ENCODE data around the gene RAB15. TPM values are rescaled to one million over a fixed set of nuclear protein-coding genes. Genes with fewer than 3 reads are reported as not detected.
A peak's percentile ranks its signal among the peaks of the same experiment; 100 is the strongest.

RAB15 gene
- total RNA-seq, 2 experiments from 2014 or later, result 2.4 TPM

GRCh38 chr14:64986648-64987437 lies 14.7 kb upstream of the RAB15 start, which contains the start of gene FNTB:
Gene FNTB, plus strand, starts transcription at chr14:64986895. Its CDS starts 59 bp downstream, at chr14:64986954.
- peak within 1 kb of the TSS; percentile 93 for H3K4me3 Mint-ChIP-seq
- CTCF ChIA-PET, result interaction anchor here (0.6 to 3.6 kb wide), 11 partner anchors 8 to 461 kb away, joined by 3 to 17 read pairs (median 3); no protein-coding TSS in a partner anchor
- no peaks in the 10 kb centered on the region for H3K27me3 Mint-ChIP-seq (ENCODE audit: low read depth)
- no peaks in the 10 kb centered on the region for H3K9me3 Mint-ChIP-seq
- intact Hi-C loops (cut with micrococcal nuclease), result loop anchor here (1.0 to 10.0 kb wide), 12 partner anchors 33 to 1085 kb away; partner anchors contain the start of genes CHURC1, FUT8, HSPA2 and MAX
- H3K27ac Mint-ChIP-seq, result peak within 1 kb of the TSS; percentile 96
- peaks cover 7% of the 10 kb centered on the region for H3K36me3 Mint-ChIP-seq (ENCODE audit: low read depth)
- H3K4me1 Mint-ChIP-seq (ENCODE audit: low read depth), result peaks cover 28% of the 10 kb centered on the region
- DNase-seq, result peak; percentile 96

DNA sequence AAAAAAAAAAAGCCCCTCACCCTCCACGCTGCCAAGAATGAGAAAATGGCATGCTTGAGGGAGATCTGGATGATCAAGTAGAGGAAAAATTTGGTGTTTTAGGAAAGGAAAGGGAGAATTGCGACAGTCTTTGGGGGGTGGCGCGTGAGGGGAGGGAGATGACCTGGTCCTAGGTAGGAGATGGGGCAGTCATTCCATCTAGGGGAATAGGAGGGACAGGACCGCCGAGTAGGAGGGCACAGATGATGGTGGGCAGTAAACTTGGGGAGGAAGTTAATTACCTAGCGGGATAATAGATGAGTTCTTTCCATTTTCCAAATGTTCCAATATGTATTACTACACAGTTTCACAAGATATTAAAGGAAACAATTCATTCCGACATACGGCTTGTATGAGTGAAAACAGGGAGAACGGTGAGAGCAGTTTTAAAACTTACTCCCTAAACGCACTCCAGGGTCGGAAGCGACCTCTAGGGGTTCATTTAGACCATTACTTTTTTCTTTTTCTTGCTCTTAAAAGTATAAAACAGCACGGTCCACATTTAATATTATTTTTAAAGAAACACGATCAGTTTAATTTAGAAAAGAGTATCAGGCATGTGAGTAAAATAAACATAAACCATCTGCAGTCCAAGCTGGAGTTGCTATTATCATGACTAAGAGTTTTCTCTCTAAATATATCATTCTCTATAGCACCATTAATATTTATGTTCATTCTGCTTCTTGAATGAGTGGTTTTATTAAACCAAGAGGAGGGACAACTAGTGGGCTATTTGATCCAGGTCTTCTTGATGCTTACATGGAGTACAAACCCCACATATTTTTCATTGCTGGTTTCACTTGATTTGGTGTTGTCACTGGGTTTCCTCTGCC lies 11.5 kb upstream of the RAB15 start:
- DNase-seq, result peak; percentile 59
- Mint-ChIP-seq H3K27ac (no peak overlapping the region), H3K4me1 (ENCODE audit: low read depth) (peaks cover 11% of the 10 kb centered on the region), H3K36me3 (ENCODE audit: low read depth) (peaks cover 1% of the 10 kb centered on the region), H3K27me3 (ENCODE audit: low read depth) (no peaks in the 10 kb centered on the region), H3K9me3 (no peaks in the 10 kb centered on the region), H3K4me3 (peak overlapping the region; percentile 41)
- intact Hi-C loops (cut with micrococcal nuclease), result loop anchor here (1.0 to 10.0 kb wide), 7 partner anchors 91 to 439 kb away; partner anchors contain the start of genes HSPA2 and PPP1R36
- CTCF ChIA-PET, result interaction anchor here (0.7 to 3.6 kb wide), 6 partner anchors 10 to 438 kb away, joined by 3 to 17 read pairs (median 3); no protein-coding TSS in a partner anchor

- Mint-ChIP-seq H3K4me3 (no peak overlapping the region), H3K27ac (no peak overlapping the region), H3K9me3 (no peaks in the 10 kb centered on the region), H3K4me1 (ENCODE audit: low read depth) (peaks cover 5% of the 10 kb centered on the region), H3K36me3 (ENCODE audit: low read depth) (no peaks in the 10 kb centered on the region), H3K27me3 (ENCODE audit: low read depth) (no peaks in the 10 kb centered on the region)
- CTCF ChIA-PET, result interaction anchor here (0.7 kb wide), 1 partner anchor 147 kb away, joined by 4 read pairs; no protein-coding TSS in a partner anchor
- no peak for DNase-seq
- intact Hi-C loops (cut with micrococcal nuclease), result loop anchor here (5.0 to 10.0 kb wide), 3 partner anchors 87 to 435 kb away; partner anchors contain the start of genes HSPA2 and PPP1R36
Measured at GRCh38 chr14:64979336-64980074, 7.4 kb upstream of the RAB15 start.

GRCh38 chr14:64974563-64974962 lies 2.4 kb upstream of the RAB15 start:
- CTCF ChIA-PET, result interaction anchor here (1.5 kb wide), 1 partner anchor 9 kb away, joined by 3 read pairs; no protein-coding TSS in a partner anchor
- Mint-ChIP-seq H3K27ac (no peak overlapping the region), H3K27me3 (ENCODE audit: low read depth) (no peaks in the 10 kb centered on the region), H3K4me1 (ENCODE audit: low read depth) (peaks cover 10% of the 10 kb centered on the region), H3K9me3 (no peaks in the 10 kb centered on the region), H3K4me3 (no peak overlapping the region), H3K36me3 (ENCODE audit: low read depth) (no peaks in the 10 kb centered on the region)
- intact Hi-C loops (cut with micrococcal nuclease), result no loop called here
- DNase-seq, result no peak

- CTCF ChIA-PET, result interaction anchor here (0.6 to 1.5 kb wide), 3 partner anchors 10 to 153 kb away, joined by 3 to 5 read pairs (median 3); no protein-coding TSS in a partner anchor
- intact Hi-C loops (cut with micrococcal nuclease), result loop anchor here (2.0 kb wide), 1 partner anchor 45 kb away; no protein-coding TSS in a partner anchor
Measured at GRCh38 chr14:64973826-64974225, 1.7 kb upstream of the RAB15 start.

DNA sequence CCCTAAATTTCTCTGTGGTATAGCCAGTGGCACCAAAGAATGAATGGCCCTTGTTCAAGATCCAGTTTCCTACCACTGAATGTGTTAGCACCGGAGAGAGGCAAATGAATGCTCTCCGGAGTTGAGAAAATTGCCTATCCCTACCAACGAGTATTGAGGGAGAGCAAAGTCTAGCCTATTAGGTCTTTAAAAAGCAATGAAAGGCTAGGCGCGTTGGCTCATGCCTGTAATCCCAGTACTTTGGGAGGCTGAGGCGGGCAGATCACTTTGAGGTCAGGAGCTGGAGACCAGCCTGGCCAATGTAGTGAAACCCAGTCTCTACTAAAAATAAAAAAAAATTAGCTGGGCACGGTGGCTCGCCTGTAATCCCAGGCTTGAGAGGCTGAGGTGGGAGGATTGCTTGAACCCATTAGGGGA lies 898 bp upstream of the RAB15 start:
- Mint-ChIP-seq H3K4me3 (peak overlapping the region; percentile 75), H3K27me3 (ENCODE audit: low read depth) (no peaks in the 10 kb centered on the region), H3K27ac (no peak overlapping the region), H3K36me3 (ENCODE audit: low read depth) (no peaks in the 10 kb centered on the region), H3K4me1 (ENCODE audit: low read depth) (peaks cover 10% of the 10 kb centered on the region), H3K9me3 (no peaks in the 10 kb centered on the region)
- no peak for DNase-seq
- intact Hi-C loops (cut with micrococcal nuclease), result loop anchor here (2.0 kb wide), 1 partner anchor 44 kb away; no protein-coding TSS in a partner anchor
- CTCF ChIA-PET, result no interaction called here

More at GRCh38 chr14:64973826-64974225, 1.7 kb upstream of the RAB15 start:
- peaks cover 10% of the 10 kb centered on the region for H3K4me1 Mint-ChIP-seq (ENCODE audit: low read depth)
- H3K27ac Mint-ChIP-seq, result no peak overlapping the region
- no peak overlapping the region for H3K4me3 Mint-ChIP-seq
- H3K27me3 Mint-ChIP-seq (ENCODE audit: low read depth), result no peaks in the 10 kb centered on the region
- H3K36me3 Mint-ChIP-seq (ENCODE audit: low read depth), result no peaks in the 10 kb centered on the region
- no peak for DNase-seq
- no peaks in the 10 kb centered on the region for H3K9me3 Mint-ChIP-seq

GRCh38 chr14:64971491-64971942 lies 619 bp downstream of the RAB15 start:
- Mint-ChIP-seq H3K27ac (no peak overlapping the region), H3K4me3 (peak overlapping the region; percentile 67), H3K27me3 (ENCODE audit: low read depth) (no peaks in the 10 kb centered on the region), H3K4me1 (ENCODE audit: low read depth) (peaks cover 10% of the 10 kb centered on the region), H3K36me3 (ENCODE audit: low read depth) (no peaks in the 10 kb centered on the region), H3K9me3 (no peaks in the 10 kb centered on the region)
- no peak for DNase-seq
- intact Hi-C loops (cut with micrococcal nuclease), result no loop called here
- CTCF ChIA-PET, result interaction anchor here (1.0 to 1.6 kb wide), 2 partner anchors 10 to 82 kb away, joined by 3 to 9 read pairs; no protein-coding TSS in a partner anchor

- Mint-ChIP-seq H3K4me3 (peak overlapping the region; percentile 67), H3K27ac (no peak overlapping the region), H3K27me3 (ENCODE audit: low read depth) (no peaks in the 10 kb centered on the region), H3K9me3 (no peaks in the 10 kb centered on the region), H3K36me3 (ENCODE audit: low read depth) (no peaks in the 10 kb centered on the region), H3K4me1 (ENCODE audit: low read depth) (peaks cover 10% of the 10 kb centered on the region)
- CTCF ChIA-PET, result interaction anchor here (0.8 to 1.6 kb wide), 4 partner anchors 9 to 441 kb away, joined by 3 to 9 read pairs (median 3); no protein-coding TSS in a partner anchor
- intact Hi-C loops (cut with micrococcal nuclease), result no loop called here
- no peak for DNase-seq
Measured at GRCh38 chr14:64970776-64971477, 1.2 kb downstream of the RAB15 start.

GRCh38 chr14:64970041-64970440 lies 2.1 kb downstream of the RAB15 start:
- Mint-ChIP-seq H3K36me3 (ENCODE audit: low read depth) (no peaks in the 10 kb centered on the region), H3K27me3 (ENCODE audit: low read depth) (no peaks in the 10 kb centered on the region), H3K9me3 (no peaks in the 10 kb centered on the region), H3K4me1 (ENCODE audit: low read depth) (peaks cover 10% of the 10 kb centered on the region), H3K4me3 (no peak overlapping the region), H3K27ac (no peak overlapping the region)
- CTCF ChIA-PET, result interaction anchor here (0.7 to 1.6 kb wide), 5 partner anchors 8 to 442 kb away, joined by 3 to 9 read pairs (median 3); no protein-coding TSS in a partner anchor
- intact Hi-C loops (cut with micrococcal nuclease), result no loop called here
- no peak for DNase-seq

GRCh38 chr14:64968651-64969050 lies 3.5 kb downstream of the RAB15 start:
- CTCF ChIA-PET, result no interaction called here
- Mint-ChIP-seq H3K9me3 (no peaks in the 10 kb centered on the region), H3K4me1 (ENCODE audit: low read depth) (peaks cover 10% of the 10 kb centered on the region), H3K27me3 (ENCODE audit: low read depth) (no peaks in the 10 kb centered on the region), H3K27ac (no peak overlapping the region), H3K4me3 (no peak overlapping the region), H3K36me3 (ENCODE audit: low read depth) (no peaks in the 10 kb centered on the region)
- no peak for DNase-seq
- intact Hi-C loops (cut with micrococcal nuclease), result no loop called here

DNA sequence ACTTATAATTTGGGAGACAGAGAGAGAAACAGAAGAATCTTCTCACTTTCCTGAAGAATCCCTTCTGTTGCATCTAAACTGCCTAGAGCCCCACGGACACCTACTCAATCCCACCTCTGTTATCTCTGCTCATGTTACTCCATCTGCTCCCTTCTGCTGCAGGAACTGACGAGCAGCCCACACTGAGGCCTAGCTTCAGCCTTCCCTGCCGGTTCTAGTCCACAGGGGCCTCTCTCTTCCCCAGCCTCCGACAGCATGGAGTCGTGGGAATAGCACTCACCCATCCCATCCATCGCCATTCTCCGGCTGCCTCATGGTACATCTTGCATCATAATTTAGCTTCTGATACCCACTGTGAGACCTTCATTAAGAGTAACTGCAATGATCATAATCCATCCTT lies 4.0 kb downstream of the RAB15 start:
- H3K27ac Mint-ChIP-seq, result no peak overlapping the region
- H3K4me1 Mint-ChIP-seq (ENCODE audit: low read depth), result peaks cover 10% of the 10 kb centered on the region
- CTCF ChIA-PET, result no interaction called here
- H3K9me3 Mint-ChIP-seq, result no peaks in the 10 kb centered on the region
- H3K4me3 Mint-ChIP-seq, result no peak overlapping the region
- intact Hi-C loops (cut with micrococcal nuclease), result no loop called here
- no peak for DNase-seq
- no peaks in the 10 kb centered on the region for H3K27me3 Mint-ChIP-seq (ENCODE audit: low read depth)
- H3K36me3 Mint-ChIP-seq (ENCODE audit: low read depth), result no peaks in the 10 kb centered on the region
